Colonic mucosa (tissue), 4 donors: ENCODE data around the gene NACC2. TPM values are rescaled to one million over a fixed set of nuclear protein-coding genes. Genes with fewer than 3 reads are reported as not detected.

ENCODE experiments used
- DNase-seq: peaks from one replicate; pipeline ENCODE4 v3.0.0-alpha.2; 2020
- H3K27ac ChIP-seq: fragments of 200-600 bp; one replicate; pipeline ENCODE4 v1.8.0; 2021
- H3K27me3 ChIP-seq: fragments of 200-600 bp; one replicate; pipeline ENCODE4 v1.8.0; 2021
- H3K36me3 ChIP-seq: fragments of 200-600 bp; one replicate; pipeline ENCODE4 v1.8.0; 2021
- H3K4me1 ChIP-seq: fragments of 200-600 bp; one replicate; pipeline ENCODE4 v1.8.0; 2021; ENCODE audit warnings: mild to moderate bottlenecking
- H3K4me3 ChIP-seq: fragments of 200-600 bp; one replicate; pipeline ENCODE4 v1.8.0; 2021
- H3K9ac ChIP-seq, 2 donors: one replicate each; pipeline ENCODE4 v1.7.0; 2013; ENCODE audit warnings: control low read depth in 2 of 2, low read depth in 2 of 2, low read length in 2 of 2
- H3K9me3 ChIP-seq: fragments of 200-600 bp; one replicate; pipeline ENCODE4 v1.8.0; 2021
- intact Hi-C: fragments of 100-400 bp; cut with DNase I; formaldehyde crosslinking; loops from one replicate; pipeline ENCODE4 v1.14.1; 2022
- total RNA-seq, 2 donors: library from RNA; stranded (reverse); fragmentation: NEBNext Ultra II Directional in 1 of 2; extraction: Animal tissue kit (Norgen Biotek cat#: 25700) in 1 of 2; gene quantifications; one replicate each; pipeline ENCODE4 v1.2.1, GENCODE V29; 2021
- TF ChIP-seq, protein P1 (sequence below): fragments of 200-600 bp; IDR thresholded peaks from one replicate; pipeline ENCODE4 v1.8.0; 2022; ENCODE audit warnings: antibody characterized with exemption, mild to moderate bottlenecking
- donor health status: healthy.
- donor health status: DM: no; HTN: no; CAD: no.
- donor health status: DM: no; HTN: no; CAD: no.

Gene NACC2
- total RNA-seq, 2 donors from 2014 or later = 20.3 to 21.0 TPM

DNA sequence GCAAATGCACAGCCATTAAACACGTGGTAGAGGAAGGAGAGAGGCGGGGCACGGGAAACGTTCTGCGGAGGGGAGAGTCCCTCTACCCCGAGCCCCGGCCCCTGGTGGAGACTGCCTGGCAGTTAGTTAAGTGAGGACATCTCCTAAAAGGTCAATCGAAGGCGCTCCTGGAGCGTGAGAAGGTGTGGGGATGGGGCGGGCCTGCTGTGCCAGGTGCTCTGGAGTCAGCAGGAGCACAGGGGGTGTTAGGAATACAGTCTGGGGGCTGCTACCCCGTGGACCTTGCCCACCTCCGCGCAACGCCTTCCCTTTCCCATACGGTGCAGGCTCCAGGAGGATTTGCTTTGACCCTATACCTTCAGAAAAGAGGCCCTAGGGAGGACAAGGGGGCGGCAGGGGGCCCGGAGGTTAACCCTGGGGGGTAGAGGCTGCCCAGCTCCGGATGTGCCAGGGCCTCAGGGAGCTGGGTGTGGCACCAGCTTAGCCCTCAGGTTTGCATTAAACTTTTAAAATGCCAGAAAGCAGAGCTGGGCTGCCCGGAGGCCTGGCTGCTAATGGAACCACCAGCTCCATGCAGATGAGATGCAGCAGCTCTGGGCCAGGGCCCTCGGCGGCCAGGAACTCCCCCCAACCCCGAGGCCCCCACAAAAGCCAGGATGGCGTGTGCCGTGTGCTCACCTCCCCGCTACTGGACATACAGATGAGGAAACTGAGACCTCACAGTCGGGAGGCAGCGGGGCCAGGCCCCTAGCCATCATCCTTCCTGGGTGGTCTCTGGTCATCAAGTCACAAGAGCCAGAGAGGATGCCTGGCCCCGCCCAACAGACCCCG lies 39.2 kb downstream of the NACC2 start:
- DNase-seq = no peak
- peaks cover 39% of the 10 kb centered on the region for H3K4me1 ChIP-seq
- H3K36me3 ChIP-seq = no peaks in the 10 kb centered on the region
- TF ChIP-seq, protein P1, sequence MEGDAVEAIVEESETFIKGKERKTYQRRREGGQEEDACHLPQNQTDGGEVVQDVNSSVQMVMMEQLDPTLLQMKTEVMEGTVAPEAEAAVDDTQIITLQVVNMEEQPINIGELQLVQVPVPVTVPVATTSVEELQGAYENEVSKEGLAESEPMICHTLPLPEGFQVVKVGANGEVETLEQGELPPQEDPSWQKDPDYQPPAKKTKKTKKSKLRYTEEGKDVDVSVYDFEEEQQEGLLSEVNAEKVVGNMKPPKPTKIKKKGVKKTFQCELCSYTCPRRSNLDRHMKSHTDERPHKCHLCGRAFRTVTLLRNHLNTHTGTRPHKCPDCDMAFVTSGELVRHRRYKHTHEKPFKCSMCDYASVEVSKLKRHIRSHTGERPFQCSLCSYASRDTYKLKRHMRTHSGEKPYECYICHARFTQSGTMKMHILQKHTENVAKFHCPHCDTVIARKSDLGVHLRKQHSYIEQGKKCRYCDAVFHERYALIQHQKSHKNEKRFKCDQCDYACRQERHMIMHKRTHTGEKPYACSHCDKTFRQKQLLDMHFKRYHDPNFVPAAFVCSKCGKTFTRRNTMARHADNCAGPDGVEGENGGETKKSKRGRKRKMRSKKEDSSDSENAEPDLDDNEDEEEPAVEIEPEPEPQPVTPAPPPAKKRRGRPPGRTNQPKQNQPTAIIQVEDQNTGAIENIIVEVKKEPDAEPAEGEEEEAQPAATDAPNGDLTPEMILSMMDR = no peak
- H3K4me3 ChIP-seq = no peak overlapping the region
- no peak overlapping the region for H3K27ac ChIP-seq
- H3K9ac ChIP-seq = no peak overlapping the region
- intact Hi-C loops = no loop called here
- no peaks in the 10 kb centered on the region for H3K9me3 ChIP-seq
- H3K27me3 ChIP-seq = no peaks in the 10 kb centered on the region

DNA sequence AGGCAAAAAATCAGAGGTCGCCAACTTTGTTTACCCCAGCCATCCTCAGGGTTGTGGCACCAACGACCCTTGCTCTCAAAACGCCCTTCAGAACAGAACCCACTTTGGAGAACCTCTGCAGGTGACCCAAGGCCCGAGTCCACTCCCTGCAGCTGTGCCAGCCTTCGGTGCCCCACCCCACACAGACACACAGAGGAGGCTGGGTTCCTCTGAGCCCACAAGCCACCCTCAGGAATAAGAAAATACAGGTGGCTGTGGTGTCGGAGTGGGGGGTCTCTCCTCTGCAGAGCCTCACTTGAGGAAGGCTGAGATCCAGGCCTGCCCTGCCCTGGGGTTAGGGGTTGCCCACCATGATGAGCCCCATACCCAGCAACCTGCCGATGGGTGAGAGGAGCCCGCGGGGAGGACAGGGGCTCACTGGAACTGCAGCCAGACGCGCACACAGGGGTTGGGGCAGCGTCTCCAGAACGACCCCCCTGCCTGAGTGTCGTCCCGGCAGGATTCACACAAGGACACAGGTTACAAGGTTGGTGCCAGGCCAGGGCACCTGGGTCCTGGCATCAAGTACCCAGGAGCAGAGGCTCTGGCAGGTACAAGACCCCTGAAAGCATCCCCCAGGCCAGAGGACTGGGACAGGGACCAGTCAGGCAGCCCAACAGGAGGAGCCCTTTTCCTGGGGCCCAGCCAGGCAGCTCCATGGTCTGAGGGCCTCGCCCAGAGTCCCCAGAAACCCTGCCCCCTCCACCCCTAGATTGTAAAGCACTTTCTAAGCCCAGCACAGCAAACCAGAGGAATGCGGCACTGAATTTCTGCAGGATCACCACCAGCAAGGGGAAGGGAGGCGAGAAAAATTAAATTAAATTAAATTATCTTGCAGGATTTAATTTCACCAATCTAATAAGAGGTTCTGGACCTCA lies 40.0 kb downstream of the NACC2 start:
- Histone ChIP-seq H3K27me3 (no peaks in the 10 kb centered on the region), H3K9me3 (no peaks in the 10 kb centered on the region), H3K36me3 (no peaks in the 10 kb centered on the region), H3K4me3 (no peak overlapping the region), H3K9ac (peak overlapping the region in 1 of 2 donors; percentile 2), H3K27ac (no peak overlapping the region), H3K4me1 (peaks cover 34% of the 10 kb centered on the region)
- no peak for DNase-seq
- TF ChIP-seq, protein P1 = no peak
- intact Hi-C loops = no loop called here

DNA sequence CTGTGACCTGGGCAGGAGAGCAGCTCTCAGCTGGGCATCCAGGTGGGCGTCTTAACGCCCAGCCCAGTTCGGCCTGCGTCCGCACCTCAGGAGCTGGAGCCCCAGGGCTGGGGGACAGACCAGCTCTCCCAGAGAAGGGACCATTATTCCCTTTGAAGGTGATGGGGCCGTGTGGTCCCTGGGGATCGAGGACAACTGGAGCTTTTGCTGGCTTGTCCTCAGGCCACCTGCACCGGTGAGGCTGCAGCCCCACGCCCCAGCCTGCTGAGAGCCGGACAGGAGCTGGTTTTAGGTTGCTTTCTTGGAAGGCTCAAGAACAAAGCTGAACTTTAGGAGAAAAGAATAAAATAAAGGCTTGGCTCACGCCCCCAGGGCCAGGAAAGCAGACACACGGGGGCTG lies 40.9 kb downstream of the NACC2 start:
- TF ChIP-seq, protein P1 = no peak
- Histone ChIP-seq H3K4me1 (peaks cover 30% of the 10 kb centered on the region), H3K27me3 (no peaks in the 10 kb centered on the region), H3K4me3 (no peak overlapping the region), H3K9ac (no peak overlapping the region), H3K9me3 (no peaks in the 10 kb centered on the region), H3K27ac (no peak overlapping the region), H3K36me3 (no peaks in the 10 kb centered on the region)
- DNase-seq = no peak
- intact Hi-C loops = no loop called here

DNA sequence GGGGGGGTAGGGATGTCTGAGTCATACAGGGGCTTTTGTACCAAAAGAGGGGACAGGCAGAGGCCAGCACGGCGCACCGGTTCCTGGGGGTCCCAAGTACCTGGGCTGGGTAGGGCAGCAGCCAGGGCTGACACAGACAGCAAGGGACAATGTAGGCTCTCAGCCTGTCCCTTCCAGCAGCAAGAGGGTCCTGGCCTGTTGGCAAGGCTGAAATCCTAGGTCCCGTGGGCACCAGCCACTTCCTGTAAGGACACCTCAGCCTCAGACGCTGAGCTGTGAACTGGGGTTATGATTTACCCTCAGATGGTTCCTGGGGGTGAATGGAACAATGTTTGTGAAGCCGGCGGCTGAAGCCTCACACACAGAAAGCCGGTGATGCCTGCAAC lies 41.3 kb downstream of the NACC2 start:
- H3K27ac ChIP-seq = no peak overlapping the region
- no peak for DNase-seq
- intact Hi-C loops = no loop called here
- TF ChIP-seq, protein P1 = no peak
- H3K36me3 ChIP-seq = no peaks in the 10 kb centered on the region
- no peaks in the 10 kb centered on the region for H3K27me3 ChIP-seq
- H3K9me3 ChIP-seq = no peaks in the 10 kb centered on the region
- no peak overlapping the region for H3K4me3 ChIP-seq
- H3K9ac ChIP-seq = no peak overlapping the region
- peaks cover 30% of the 10 kb centered on the region for H3K4me1 ChIP-seq

DNA sequence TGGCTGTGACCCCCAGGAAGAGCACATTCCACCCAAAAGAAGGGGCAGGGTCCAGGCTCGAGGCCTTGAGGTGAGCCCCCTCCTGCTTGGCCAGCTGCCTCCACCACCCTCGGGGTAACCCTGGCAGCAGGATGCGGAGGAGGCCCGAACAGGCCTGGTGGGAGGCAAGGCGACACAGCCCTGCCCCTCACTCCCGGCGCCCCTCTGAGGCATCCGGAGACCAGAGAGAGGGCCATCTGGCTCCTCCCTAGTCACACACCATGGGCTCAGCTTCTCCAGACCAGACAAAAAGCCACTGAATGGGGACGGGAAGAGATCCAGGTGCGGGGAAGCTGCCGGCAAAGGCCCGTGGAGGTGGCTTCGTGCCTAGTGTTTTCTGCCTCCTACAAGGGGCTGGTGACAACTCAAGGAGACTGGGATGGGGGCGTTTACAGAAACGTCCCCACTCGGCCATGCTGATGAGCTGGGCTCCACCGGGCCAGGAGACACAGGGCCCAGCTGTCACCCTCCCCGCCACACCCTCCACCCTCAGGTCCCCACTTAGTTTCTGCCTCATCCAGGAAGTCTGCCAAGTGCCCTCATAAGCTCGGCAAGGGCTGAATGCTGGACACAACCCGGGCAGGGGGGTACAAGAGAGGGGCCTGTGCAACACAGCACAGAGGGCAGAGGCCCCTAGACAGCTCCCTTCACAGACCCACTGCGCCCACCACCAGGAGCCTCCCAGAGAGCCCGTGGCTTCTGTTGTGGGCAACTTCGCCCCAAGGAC lies 41.9 kb downstream of the NACC2 start:
- Histone ChIP-seq H3K9me3 (no peaks in the 10 kb centered on the region), H3K4me1 (peaks cover 30% of the 10 kb centered on the region), H3K9ac (peak overlapping the region in 1 of 2 donors; percentile 34), H3K27ac (peak overlapping the region; percentile 76), H3K4me3 (peak overlapping the region; percentile 17), H3K27me3 (no peaks in the 10 kb centered on the region), H3K36me3 (no peaks in the 10 kb centered on the region)
- TF ChIP-seq, protein P1 = no peak
- intact Hi-C loops = no loop called here
- DNase-seq = no peak
